ENCODE results near the gene LRP1-AS.
A peak's percentile ranks its signal among the peaks of the same experiment; 100 is the strongest.

DNA sequence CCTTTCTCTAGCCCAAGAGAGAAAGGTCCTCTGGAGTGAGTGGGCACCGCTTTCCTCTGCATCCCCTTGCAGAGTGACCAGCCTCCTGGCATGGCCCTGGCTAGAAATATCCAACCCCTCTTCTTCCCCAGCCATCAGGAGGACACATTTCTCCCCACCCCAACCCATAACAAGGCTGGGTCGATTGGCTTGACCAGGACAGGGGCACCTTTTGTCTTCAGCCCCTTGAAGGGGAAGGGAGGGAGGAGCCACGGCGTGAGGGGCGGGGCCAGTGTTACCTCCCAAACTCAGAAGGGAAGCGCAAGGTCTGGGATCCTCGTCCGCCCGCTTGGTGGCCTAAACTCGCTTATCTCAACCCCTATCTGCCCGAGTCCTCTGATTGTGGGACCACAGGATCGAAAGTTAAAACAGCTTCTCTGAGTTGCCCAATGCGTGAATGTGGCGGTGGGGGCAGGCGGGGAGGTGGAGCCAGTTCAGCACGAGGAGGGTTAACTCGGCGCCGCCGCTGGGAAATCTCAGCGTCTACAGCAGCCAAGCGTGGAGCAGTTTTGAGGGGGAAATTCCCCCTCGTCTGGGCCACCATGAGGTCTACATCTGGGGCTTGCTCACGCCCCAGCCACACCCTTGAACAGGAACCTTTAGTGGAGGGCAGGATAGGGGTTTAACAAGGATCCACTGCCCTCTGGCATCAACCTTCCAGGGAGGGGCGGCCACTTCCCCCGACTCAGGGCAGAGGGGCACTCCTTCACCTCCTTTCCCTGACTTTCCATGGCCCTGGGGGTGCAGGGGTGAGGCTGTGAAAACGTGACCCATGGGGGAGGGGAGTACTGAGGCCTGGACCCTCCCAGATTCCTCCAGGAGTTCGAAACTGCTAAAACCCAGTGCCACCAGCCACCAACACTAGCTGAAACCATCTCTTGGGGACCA lies 37.1 kb downstream of the LRP1-AS start:
- TF ChIP-seq, protein P1, sequence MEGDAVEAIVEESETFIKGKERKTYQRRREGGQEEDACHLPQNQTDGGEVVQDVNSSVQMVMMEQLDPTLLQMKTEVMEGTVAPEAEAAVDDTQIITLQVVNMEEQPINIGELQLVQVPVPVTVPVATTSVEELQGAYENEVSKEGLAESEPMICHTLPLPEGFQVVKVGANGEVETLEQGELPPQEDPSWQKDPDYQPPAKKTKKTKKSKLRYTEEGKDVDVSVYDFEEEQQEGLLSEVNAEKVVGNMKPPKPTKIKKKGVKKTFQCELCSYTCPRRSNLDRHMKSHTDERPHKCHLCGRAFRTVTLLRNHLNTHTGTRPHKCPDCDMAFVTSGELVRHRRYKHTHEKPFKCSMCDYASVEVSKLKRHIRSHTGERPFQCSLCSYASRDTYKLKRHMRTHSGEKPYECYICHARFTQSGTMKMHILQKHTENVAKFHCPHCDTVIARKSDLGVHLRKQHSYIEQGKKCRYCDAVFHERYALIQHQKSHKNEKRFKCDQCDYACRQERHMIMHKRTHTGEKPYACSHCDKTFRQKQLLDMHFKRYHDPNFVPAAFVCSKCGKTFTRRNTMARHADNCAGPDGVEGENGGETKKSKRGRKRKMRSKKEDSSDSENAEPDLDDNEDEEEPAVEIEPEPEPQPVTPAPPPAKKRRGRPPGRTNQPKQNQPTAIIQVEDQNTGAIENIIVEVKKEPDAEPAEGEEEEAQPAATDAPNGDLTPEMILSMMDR (optimal IDR thresholded peaks at IDR 0.05 in 1 of 3, IDR thresholded peaks at IDR 0.05 in 1 of 3, conservative IDR thresholded peaks at IDR 0.05 in 1 of 3; ENCODE audit: extremely low read depth in 1 of 3, insufficient read depth in 2 of 3, low read length in 3 of 3) = peak in 1 of 3 experiments; percentile 15
- TF ChIP-seq EZH2 (IDR thresholded peaks at IDR 0.05; ENCODE audit: low read length) = no peak

Measured in keratinocyte (primary cell).